ENCODE measurements around the gene CCR5.

CCR5 gene

GRCh38 chr3:46412786-46413298, 42.1 kb downstream of the CCR5 start:
- H3K36me3 ChIP-seq (ENCODE audit: control insufficient read depth, insufficient read depth, low read length, severe bottlenecking) = no peaks in the 10 kb centered on the region
- DNase-seq (ENCODE audit: low read depth) = no peak
- no peak overlapping the region for H3K4me3 ChIP-seq (ENCODE audit: low read length)
- no peaks in the 10 kb centered on the region for H3K9me3 ChIP-seq (ENCODE audit: control insufficient read depth, low read length)
- no peaks in the 10 kb centered on the region for H3K4me1 ChIP-seq (ENCODE audit: control insufficient read depth, insufficient read depth, low read length)
- H3K9ac ChIP-seq (ENCODE audit: low read length) = no peak overlapping the region
- H3K27me3 ChIP-seq (replicated peaks; ENCODE audit: control insufficient read depth, insufficient read depth, low read length) = no peaks in the 10 kb centered on the region

GRCh38 chr3:46413951-46414350, 43.2 kb downstream of the CCR5 start:
- Histone ChIP-seq H3K4me1 (ENCODE audit: control insufficient read depth, insufficient read depth, low read length) (no peaks in the 10 kb centered on the region), H3K9ac (ENCODE audit: low read length) (no peak overlapping the region), H3K36me3 (ENCODE audit: control insufficient read depth, insufficient read depth, low read length, severe bottlenecking) (no peaks in the 10 kb centered on the region), H3K4me3 (ENCODE audit: low read length) (no peak overlapping the region), H3K27me3 (replicated peaks; ENCODE audit: control insufficient read depth, insufficient read depth, low read length) (no peaks in the 10 kb centered on the region), H3K9me3 (ENCODE audit: control insufficient read depth, low read length) (no peaks in the 10 kb centered on the region)
- no peak for DNase-seq (ENCODE audit: low read depth)

- H3K9ac ChIP-seq (ENCODE audit: low read length) = no peak overlapping the region
- DNase-seq (ENCODE audit: low read depth) = no peak
- H3K4me3 ChIP-seq (ENCODE audit: low read length) = no peak overlapping the region
- H3K36me3 ChIP-seq (ENCODE audit: control insufficient read depth, insufficient read depth, low read length, severe bottlenecking) = no peaks in the 10 kb centered on the region
- no peaks in the 10 kb centered on the region for H3K4me1 ChIP-seq (ENCODE audit: control insufficient read depth, insufficient read depth, low read length)
- H3K9me3 ChIP-seq (ENCODE audit: control insufficient read depth, low read length) = no peaks in the 10 kb centered on the region
- H3K27me3 ChIP-seq (replicated peaks; ENCODE audit: control insufficient read depth, insufficient read depth, low read length) = no peaks in the 10 kb centered on the region
Measured at GRCh38 chr3:46414739-46415138, 44.0 kb downstream of the CCR5 start.

DNA sequence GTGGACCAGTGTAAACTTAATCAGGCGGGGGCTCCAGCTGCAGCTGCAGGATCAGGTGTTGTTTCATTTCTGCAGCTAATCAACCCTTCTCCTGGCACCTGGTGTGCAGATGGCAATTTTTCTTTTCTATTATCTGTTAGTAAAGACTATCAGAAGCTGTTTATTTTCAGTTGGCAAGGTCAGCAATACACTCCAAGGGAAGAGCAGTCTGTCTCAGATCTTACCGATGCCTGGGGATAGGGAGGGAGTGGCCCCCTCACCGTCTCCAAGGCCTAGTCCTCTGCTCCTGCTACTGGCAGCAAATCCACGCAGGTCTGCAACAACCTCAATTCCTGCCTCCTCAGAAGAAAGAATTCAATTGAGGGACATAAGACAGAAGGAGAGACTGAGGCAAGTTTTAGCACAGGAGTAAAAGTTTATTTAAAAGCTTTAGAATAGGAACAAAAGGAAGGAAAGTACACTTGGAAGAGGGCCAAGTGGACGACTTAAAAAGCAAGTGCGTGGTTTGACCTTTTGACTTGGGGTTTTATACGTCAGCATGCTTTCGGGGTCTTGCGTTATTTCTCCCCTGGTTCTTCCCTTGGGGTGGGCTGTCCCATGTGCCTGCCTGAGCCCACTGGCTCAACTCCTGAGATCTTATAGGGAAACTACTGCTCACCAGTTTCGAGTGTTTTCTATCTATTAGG, 45.5 kb downstream of the CCR5 start:
- Histone ChIP-seq H3K9me3 (ENCODE audit: control insufficient read depth, low read length) (no peaks in the 10 kb centered on the region), H3K27me3 (replicated peaks; ENCODE audit: control insufficient read depth, insufficient read depth, low read length) (no peaks in the 10 kb centered on the region), H3K9ac (ENCODE audit: low read length) (no peak overlapping the region), H3K4me3 (ENCODE audit: low read length) (no peak overlapping the region), H3K4me1 (ENCODE audit: control insufficient read depth, insufficient read depth, low read length) (no peaks in the 10 kb centered on the region), H3K36me3 (ENCODE audit: control insufficient read depth, insufficient read depth, low read length, severe bottlenecking) (no peaks in the 10 kb centered on the region)
- no peak for DNase-seq (ENCODE audit: low read depth)

GRCh38 chr3:46416811-46417510, 46.2 kb downstream of the CCR5 start:
- no peaks in the 10 kb centered on the region for H3K27me3 ChIP-seq (replicated peaks; ENCODE audit: control insufficient read depth, insufficient read depth, low read length)
- no peaks in the 10 kb centered on the region for H3K36me3 ChIP-seq (ENCODE audit: control insufficient read depth, insufficient read depth, low read length, severe bottlenecking)
- no peaks in the 10 kb centered on the region for H3K9me3 ChIP-seq (ENCODE audit: control insufficient read depth, low read length)
- no peak for DNase-seq (ENCODE audit: low read depth)
- no peak overlapping the region for H3K4me3 ChIP-seq (ENCODE audit: low read length)
- H3K4me1 ChIP-seq (ENCODE audit: control insufficient read depth, insufficient read depth, low read length) = no peaks in the 10 kb centered on the region
- no peak overlapping the region for H3K9ac ChIP-seq (ENCODE audit: low read length)

DNA sequence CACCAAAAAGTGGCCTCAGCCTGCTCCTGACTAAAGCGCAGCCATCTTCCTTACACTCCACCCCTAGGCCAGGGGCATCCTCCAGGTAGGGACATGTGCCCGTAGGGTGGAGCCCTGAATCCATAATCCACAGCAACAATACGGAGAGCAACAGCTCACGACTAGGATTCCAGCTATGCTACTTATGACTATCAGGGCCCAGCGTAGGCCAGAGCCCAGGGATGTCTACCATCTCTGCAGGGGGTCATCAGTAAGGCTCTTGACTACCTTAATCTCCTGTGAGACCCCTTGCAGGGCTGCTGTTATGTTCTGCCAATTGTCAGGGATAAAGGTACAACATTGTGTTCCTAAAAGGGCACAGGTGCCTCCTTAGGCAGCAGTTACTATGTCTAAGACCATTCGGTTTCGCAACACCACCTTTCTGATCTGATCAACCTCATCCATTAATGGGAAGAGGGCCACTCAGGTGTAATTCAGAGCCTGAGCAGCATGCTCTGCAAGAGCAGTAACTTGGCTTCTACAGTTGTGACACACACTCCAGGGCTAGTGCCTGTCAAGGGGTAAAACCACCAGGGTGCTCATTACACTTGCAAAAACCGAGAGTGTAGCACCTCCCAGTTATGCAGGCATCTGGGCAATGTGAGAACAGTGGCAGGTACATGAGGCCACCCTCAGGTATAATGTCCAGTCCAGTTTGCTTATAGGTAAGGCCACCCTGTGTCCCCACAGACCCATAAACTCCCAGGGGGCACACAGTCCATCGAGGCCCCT, 47.3 kb downstream of the CCR5 start:
- Histone ChIP-seq H3K4me1 (ENCODE audit: control insufficient read depth, insufficient read depth, low read length) (no peaks in the 10 kb centered on the region), H3K9me3 (ENCODE audit: control insufficient read depth, low read length) (no peaks in the 10 kb centered on the region), H3K4me3 (ENCODE audit: low read length) (no peak overlapping the region), H3K27me3 (replicated peaks; ENCODE audit: control insufficient read depth, insufficient read depth, low read length) (no peaks in the 10 kb centered on the region), H3K36me3 (ENCODE audit: control insufficient read depth, insufficient read depth, low read length, severe bottlenecking) (no peaks in the 10 kb centered on the region), H3K9ac (ENCODE audit: low read length) (no peak overlapping the region)
- DNase-seq (ENCODE audit: low read depth) = no peak

- Histone ChIP-seq H3K36me3 (ENCODE audit: control insufficient read depth, insufficient read depth, low read length, severe bottlenecking) (no peaks in the 10 kb centered on the region), H3K4me3 (ENCODE audit: low read length) (no peak overlapping the region), H3K4me1 (ENCODE audit: control insufficient read depth, insufficient read depth, low read length) (no peaks in the 10 kb centered on the region), H3K9me3 (ENCODE audit: control insufficient read depth, low read length) (no peaks in the 10 kb centered on the region), H3K9ac (ENCODE audit: low read length) (no peak overlapping the region), H3K27me3 (replicated peaks; ENCODE audit: control insufficient read depth, insufficient read depth, low read length) (no peaks in the 10 kb centered on the region)
- no peak for DNase-seq (ENCODE audit: low read depth)
Measured at GRCh38 chr3:46419816-46420215, 49.1 kb downstream of the CCR5 start.

DNA sequence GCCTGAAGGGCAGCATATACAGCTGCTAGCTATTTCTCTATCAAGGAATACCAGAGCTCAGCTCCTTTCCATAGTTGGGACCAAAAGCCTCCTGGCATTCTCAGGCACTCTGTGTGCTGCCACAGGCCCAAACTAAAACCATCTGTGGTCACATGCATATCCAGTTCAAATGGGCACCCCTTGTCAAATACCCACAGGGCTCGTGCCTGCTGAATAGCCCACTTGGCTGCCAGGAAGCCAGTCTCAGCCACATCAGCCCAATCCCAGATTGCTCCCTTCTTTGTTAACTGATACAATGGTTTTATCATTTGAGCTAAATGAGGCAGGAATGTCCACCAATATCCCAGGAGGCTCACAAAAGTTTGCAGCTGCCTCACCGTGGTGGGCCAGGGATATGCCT, 50.2 kb downstream of the CCR5 start:
- Histone ChIP-seq H3K4me1 (ENCODE audit: control insufficient read depth, insufficient read depth, low read length) (no peaks in the 10 kb centered on the region), H3K27me3 (replicated peaks; ENCODE audit: control insufficient read depth, insufficient read depth, low read length) (no peaks in the 10 kb centered on the region), H3K9me3 (ENCODE audit: control insufficient read depth, low read length) (no peaks in the 10 kb centered on the region), H3K36me3 (ENCODE audit: control insufficient read depth, insufficient read depth, low read length, severe bottlenecking) (no peaks in the 10 kb centered on the region), H3K4me3 (ENCODE audit: low read length) (no peak overlapping the region), H3K9ac (ENCODE audit: low read length) (no peak overlapping the region)
- DNase-seq (ENCODE audit: low read depth) = no peak

GRCh38 chr3:46422617-46423016, 51.9 kb downstream of the CCR5 start:
- no peaks in the 10 kb centered on the region for H3K36me3 ChIP-seq (ENCODE audit: control insufficient read depth, insufficient read depth, low read length, severe bottlenecking)
- H3K9me3 ChIP-seq (ENCODE audit: control insufficient read depth, low read length) = no peaks in the 10 kb centered on the region
- H3K4me3 ChIP-seq (ENCODE audit: low read length) = no peak overlapping the region
- H3K4me1 ChIP-seq (ENCODE audit: control insufficient read depth, insufficient read depth, low read length) = no peaks in the 10 kb centered on the region
- no peak for DNase-seq (ENCODE audit: low read depth)
- H3K9ac ChIP-seq (ENCODE audit: low read length) = no peak overlapping the region
- H3K27me3 ChIP-seq (replicated peaks; ENCODE audit: control insufficient read depth, insufficient read depth, low read length) = no peaks in the 10 kb centered on the region

- DNase-seq (ENCODE audit: low read depth) = no peak
- no peaks in the 10 kb centered on the region for H3K36me3 ChIP-seq (ENCODE audit: control insufficient read depth, insufficient read depth, low read length, severe bottlenecking)
Measured at GRCh38 chr3:46423588-46423987, 52.8 kb downstream of the CCR5 start.

More at GRCh38 chr3:46423588-46423987, 52.8 kb downstream of the CCR5 start:
- H3K4me3 ChIP-seq (ENCODE audit: low read length) = no peak overlapping the region
- H3K4me1 ChIP-seq (ENCODE audit: control insufficient read depth, insufficient read depth, low read length) = peaks cover 8% of the 10 kb centered on the region
- H3K9me3 ChIP-seq (ENCODE audit: control insufficient read depth, low read length) = no peaks in the 10 kb centered on the region
- H3K9ac ChIP-seq (ENCODE audit: low read length) = no peak overlapping the region
- H3K27me3 ChIP-seq (replicated peaks; ENCODE audit: control insufficient read depth, insufficient read depth, low read length) = no peaks in the 10 kb centered on the region

Data from adipocyte (in vitro differentiated cells).